H9 (cell line): ENCODE results near the gene SRPK1. TPM values are rescaled to one million over a fixed set of nuclear protein-coding genes. Genes with fewer than 3 reads are reported as not detected.

Source experiments
- DNase-seq: peaks from one replicate; pipeline ENCODE4 v3.0.0-alpha.2; 2017
- H2AFZ ChIP-seq: one replicate; pipeline ENCODE4 v1.6.1; 2013; ENCODE audit warnings: mild to moderate bottlenecking, low read length, control low read depth, moderate library complexity
- H2AK5ac ChIP-seq: 2 replicates; pipeline ENCODE4 v1.6.1; 2013; ENCODE audit warnings: low read length, control low read depth, mixed read lengths; ENCODE audit not compliant: insufficient read length
- H2BK120ac ChIP-seq: one replicate; pipeline ENCODE4 v1.6.1; 2013; ENCODE audit warnings: low read depth, mild to moderate bottlenecking, low read length, control low read depth, inconsistent platforms; ENCODE audit not compliant: poor library complexity, severe bottlenecking
- H2BK12ac ChIP-seq: 2 replicates; pipeline ENCODE4 v1.6.1; 2013; ENCODE audit warnings: low read length, control low read depth, mixed read lengths, low read depth; ENCODE audit not compliant: insufficient read length
- H2BK15ac ChIP-seq: 2 replicates; pipeline ENCODE4 v1.6.1; 2013; ENCODE audit warnings: low read depth, low read length, control low read depth
- H2BK20ac ChIP-seq: one replicate; pipeline ENCODE4 v1.6.1; 2013; ENCODE audit warnings: low read depth, mild to moderate bottlenecking, low read length, control low read depth, inconsistent platforms; ENCODE audit not compliant: poor library complexity, severe bottlenecking
- H2BK5ac ChIP-seq: 2 replicates; pipeline ENCODE4 v1.6.1; 2013; ENCODE audit warnings: low read length, control low read depth, mixed read lengths; ENCODE audit not compliant: insufficient read length
- H3K14ac ChIP-seq: 2 replicates; pipeline ENCODE4 v1.6.1; 2013; ENCODE audit warnings: low read length, control low read depth; ENCODE audit not compliant: insufficient read depth
- H3K18ac ChIP-seq: 2 replicates; pipeline ENCODE4 v1.6.1; 2013; ENCODE audit warnings: low read depth, mild to moderate bottlenecking, mixed read lengths, low read length, control low read depth; ENCODE audit not compliant: insufficient read length
- H3K23ac ChIP-seq: 2 replicates; pipeline ENCODE4 v1.6.1; 2013; ENCODE audit warnings: low read length, control low read depth, mixed read lengths, low read depth; ENCODE audit not compliant: insufficient read length
- H3K23me2 ChIP-seq: 2 replicates; pipeline ENCODE4 v1.6.1; 2013; ENCODE audit warnings: low read depth, mild to moderate bottlenecking, mixed read lengths, low read length, control low read depth; ENCODE audit not compliant: insufficient read length, poor library complexity, severe bottlenecking
- H3K27ac ChIP-seq: 2 replicates; pipeline ENCODE4 v1.5.1; 2013; ENCODE audit warnings: low read length, control low read depth, mixed read lengths, low read depth; ENCODE audit not compliant: insufficient read length
- H3K27me3 ChIP-seq: 2 replicates; pipeline ENCODE4 v1.6.1; 2013; ENCODE audit warnings: low read length, control low read depth, inconsistent platforms; ENCODE audit not compliant: insufficient read depth
- H3K4ac ChIP-seq: 2 replicates; pipeline ENCODE4 v1.6.1; 2013; ENCODE audit warnings: low read depth, mild to moderate bottlenecking, control low read depth, inconsistent platforms, low read length, moderate library complexity
- H3K4me1 ChIP-seq: 2 replicates; pipeline ENCODE4 v1.6.1; 2013; ENCODE audit warnings: low read length, control low read depth, inconsistent platforms; ENCODE audit not compliant: insufficient read depth
- H3K4me2 ChIP-seq: 2 replicates; pipeline ENCODE4 v1.6.1; 2013; ENCODE audit warnings: low read length, control low read depth, mixed read lengths; ENCODE audit not compliant: insufficient read length, insufficient read depth
- H3K56ac ChIP-seq: 2 replicates; pipeline ENCODE4 v1.6.1; 2013; ENCODE audit warnings: low read depth, mild to moderate bottlenecking, mixed read lengths, low read length, control low read depth; ENCODE audit not compliant: insufficient read length
- H3K79me1 ChIP-seq: 2 replicates; pipeline ENCODE4 v1.6.1; 2013; ENCODE audit warnings: low read depth, mild to moderate bottlenecking, moderate library complexity, low read length, control low read depth, inconsistent platforms; ENCODE audit not compliant: insufficient read depth, poor library complexity, severe bottlenecking
- H3K79me2 ChIP-seq: 2 replicates; pipeline ENCODE4 v1.6.1; 2013; ENCODE audit warnings: low read length, control low read depth, inconsistent platforms; ENCODE audit not compliant: insufficient read depth
- H3K9ac ChIP-seq: 2 replicates; pipeline ENCODE4 v1.6.1; 2013; ENCODE audit warnings: low read length, control low read depth, mixed read lengths; ENCODE audit not compliant: insufficient read length; ENCODE audit errors: extremely low read depth
- H3K9me3 ChIP-seq: one replicate; pipeline ENCODE4 v1.6.1; 2013; ENCODE audit warnings: low read depth, low read length, inconsistent platforms; ENCODE audit not compliant: control insufficient read depth
- H3T11ph ChIP-seq: one replicate; pipeline ENCODE4 v1.6.1; 2013; ENCODE audit warnings: mild to moderate bottlenecking, low read length, control low read depth, inconsistent platforms
- H4K20me1 ChIP-seq: one replicate; pipeline ENCODE4 v1.6.1; 2013; ENCODE audit not compliant: control insufficient read depth, insufficient read length, insufficient read depth
- H4K5ac ChIP-seq: 2 replicates; pipeline ENCODE4 v1.6.1; 2013; ENCODE audit warnings: low read depth, mild to moderate bottlenecking, mixed read lengths, low read length, control low read depth; ENCODE audit not compliant: insufficient read length
- H4K8ac ChIP-seq: replicated peaks from 2 replicates; pipeline ENCODE4 v1.6.1; 2013; ENCODE audit warnings: low read length, control low read depth, mixed read lengths, low read depth; ENCODE audit not compliant: insufficient read length
- H4K91ac ChIP-seq: 2 replicates; pipeline ENCODE4 v1.6.1; 2013; ENCODE audit warnings: low read depth, mild to moderate bottlenecking, moderate library complexity, mixed read lengths, low read length, control low read depth; ENCODE audit not compliant: insufficient read length
- H3K27ac Mint-ChIP-seq, 3 experiments: 2 replicates in 2 of 3; 3 replicates in 1 of 3; pipeline ENCODE4 v1.8.0; 2020 to 2021; ENCODE audit warnings: mixed read lengths in 3 of 3, mild to moderate bottlenecking in 1 of 3, moderate library complexity in 1 of 3
- H3K27me3 Mint-ChIP-seq: 2 replicates; pipeline ENCODE4 v1.8.0; 2021; ENCODE audit warnings: low read depth, mild to moderate bottlenecking, moderate library complexity, mixed read lengths
- H3K36me3 Mint-ChIP-seq, 3 experiments: 2 replicates in 2 of 3; 3 replicates in 1 of 3; pipeline ENCODE4 v1.8.0; 2020 to 2021; ENCODE audit warnings: low read depth in 3 of 3, mixed read lengths in 3 of 3; ENCODE audit not compliant: insufficient read depth in 1 of 3
- H3K4me1 Mint-ChIP-seq, 2 experiments: 2 replicates each; pipeline ENCODE4 v1.8.0; 2020; ENCODE audit warnings: mixed read lengths in 2 of 2
- H3K4me3 Mint-ChIP-seq, 2 experiments: 2 replicates in 1 of 2; 3 replicates in 1 of 2; pipeline ENCODE4 v1.8.0; 2020 to 2021; ENCODE audit warnings: mild to moderate bottlenecking in 2 of 2, mixed read lengths in 2 of 2, moderate library complexity in 1 of 2
- H3K9me3 Mint-ChIP-seq, 2 experiments: 2 replicates in 1 of 2; 3 replicates in 1 of 2; pipeline ENCODE4 v1.8.0; 2020; ENCODE audit warnings: mild to moderate bottlenecking in 2 of 2, mixed read lengths in 2 of 2, moderate library complexity in 1 of 2
- WGBS: extraction: QIAGEN DNeasy Blood & Tissue Kit; methylation state at CpG from one replicate; pipeline ENCODE4 v1.1.7; 2013; ENCODE audit warnings: missing lambda C conversion rate, low lambda C conversion rate, mixed read lengths; ENCODE audit not compliant: insufficient read length; ENCODE audit errors: extremely low coverage; 5-methylcytosine and 5-hydroxymethylcytosine counted together
- total RNA-seq: library from RNA; stranded (reverse); gene quantifications from 2 replicates; pipeline ENCODE4 v1.2.1, GENCODE V29; 2021
- TF ChIP-seq, protein P1 (sequence below): fragments of 200-600 bp; sonication (generic); conservative IDR thresholded peaks from 3 replicates; pipeline ENCODE4 v1.8.0; 2021; ENCODE audit warnings: antibody characterized with exemption, mild to moderate bottlenecking

The SRPK1 gene
- total RNA-seq, 1 experiment from 2014 or later: 93.2 TPM

- H3K4ac ChIP-seq: no peak overlapping the region
- H3K9me3 Mint-ChIP-seq: no peaks in the 10 kb centered on the region
- no peak overlapping the region for H3K9ac ChIP-seq
- H2BK120ac ChIP-seq: no peak overlapping the region
- H3K9me3 ChIP-seq: no peaks in the 10 kb centered on the region
- no peaks in the 10 kb centered on the region for H3K79me2 ChIP-seq
- no peak overlapping the region for H3T11ph ChIP-seq
- no peaks in the 10 kb centered on the region for H3K36me3 Mint-ChIP-seq
- no peak overlapping the region for H4K5ac ChIP-seq
- no peak overlapping the region for H2BK12ac ChIP-seq
- WGBS: no CpG with 5 or more reads among the region's 14 CpGs
- no peak overlapping the region for H2BK5ac ChIP-seq
- H2BK15ac ChIP-seq: no peak overlapping the region
- no peaks in the 10 kb centered on the region for H3K4me1 ChIP-seq
- no peak overlapping the region for H2AFZ ChIP-seq
- no peaks in the 10 kb centered on the region; the same call in 1 of the 2 replicates for H3K27me3 ChIP-seq
- H4K20me1 ChIP-seq: no peaks in the 10 kb centered on the region
- H3K4me3 Mint-ChIP-seq: no peak overlapping the region
- DNase-seq: no peak
- no peak overlapping the region for H2BK20ac ChIP-seq
- H3K14ac ChIP-seq: no peak overlapping the region
- peaks cover 4% of the 10 kb centered on the region; the same call in 1 of the 2 replicates for H3K27me3 Mint-ChIP-seq
- no peak overlapping the region for H4K8ac ChIP-seq
- no peak overlapping the region for H3K4me2 ChIP-seq
- no peak overlapping the region for H3K18ac ChIP-seq
- no peaks in the 10 kb centered on the region for H3K79me1 ChIP-seq
- H3K56ac ChIP-seq: no peak overlapping the region
- H3K4me1 Mint-ChIP-seq: peaks cover 8 to 13% of the 10 kb centered on the region in 2 experiments
- H3K27ac ChIP-seq: no peak overlapping the region
- H2AK5ac ChIP-seq: no peak overlapping the region
- no peaks in the 10 kb centered on the region for H3K23me2 ChIP-seq
- H4K91ac ChIP-seq: no peak overlapping the region
- no peak overlapping the region for H3K23ac ChIP-seq
- TF ChIP-seq, protein P1, sequence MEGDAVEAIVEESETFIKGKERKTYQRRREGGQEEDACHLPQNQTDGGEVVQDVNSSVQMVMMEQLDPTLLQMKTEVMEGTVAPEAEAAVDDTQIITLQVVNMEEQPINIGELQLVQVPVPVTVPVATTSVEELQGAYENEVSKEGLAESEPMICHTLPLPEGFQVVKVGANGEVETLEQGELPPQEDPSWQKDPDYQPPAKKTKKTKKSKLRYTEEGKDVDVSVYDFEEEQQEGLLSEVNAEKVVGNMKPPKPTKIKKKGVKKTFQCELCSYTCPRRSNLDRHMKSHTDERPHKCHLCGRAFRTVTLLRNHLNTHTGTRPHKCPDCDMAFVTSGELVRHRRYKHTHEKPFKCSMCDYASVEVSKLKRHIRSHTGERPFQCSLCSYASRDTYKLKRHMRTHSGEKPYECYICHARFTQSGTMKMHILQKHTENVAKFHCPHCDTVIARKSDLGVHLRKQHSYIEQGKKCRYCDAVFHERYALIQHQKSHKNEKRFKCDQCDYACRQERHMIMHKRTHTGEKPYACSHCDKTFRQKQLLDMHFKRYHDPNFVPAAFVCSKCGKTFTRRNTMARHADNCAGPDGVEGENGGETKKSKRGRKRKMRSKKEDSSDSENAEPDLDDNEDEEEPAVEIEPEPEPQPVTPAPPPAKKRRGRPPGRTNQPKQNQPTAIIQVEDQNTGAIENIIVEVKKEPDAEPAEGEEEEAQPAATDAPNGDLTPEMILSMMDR: no peak
- H3K27ac Mint-ChIP-seq: peak overlapping the region in 1 of 3 experiments; percentile 11; a peak in 1 of 7 replicates
Observed at GRCh38 chr6:35962779-35963560, 42.1 kb upstream of the SRPK1 start.
